Renal cortex interstitium (tissue), 11 donors: Measurements from ENCODE around the gene TUBE1. TPM values are rescaled to one million over a fixed set of nuclear protein-coding genes. Genes with fewer than 3 reads are reported as not detected.
"Not testable (repeated sequence)": the region's sequence is repeated elsewhere in the genome, so short reads cannot be mapped to it uniquely, and the experiment has no call there.

ENCODE experiments used
- DNase-seq, 11 donors: peaks; one replicate each; pipeline ENCODE4 v3.0.0-alpha.2; 2013; ENCODE audit warnings: low read depth in 9 of 11, low spot score in 4 of 11; ENCODE audit errors: extremely low read depth in 1 of 11
- polyA plus RNA-seq, 3 donors: library from polyadenylated mRNA; unstranded; fragments of 120-200 nt; gene quantifications; one replicate each; pipeline ENCODE4 v1.2.1, GENCODE V29; 2013; ENCODE audit not compliant: insufficient read length in 3 of 3

Gene TUBE1
- polyA plus RNA-seq, 3 donors, result 25.9 to 50.8 (median 32.1) TPM

DNA sequence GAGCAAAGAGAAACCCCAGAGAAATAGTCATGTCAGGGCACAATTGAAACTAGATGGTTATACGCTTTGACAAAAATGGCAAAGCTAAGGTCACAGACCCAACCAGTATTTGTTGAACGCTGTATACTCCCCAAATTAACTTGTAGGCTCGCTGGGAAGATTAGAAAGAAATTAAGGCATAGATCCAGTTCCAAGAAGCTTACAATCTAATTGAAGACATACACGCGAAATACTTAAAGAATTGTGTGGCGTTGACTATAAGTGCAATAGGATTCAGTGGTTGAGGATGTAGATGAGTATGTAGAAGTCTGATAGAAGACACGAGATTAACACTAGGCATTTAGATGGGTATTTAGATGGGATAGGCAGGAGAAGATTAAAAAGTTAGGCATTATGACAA, 634 bp upstream of the TUBE1 start:
- DNase-seq, result no peak

DNA sequence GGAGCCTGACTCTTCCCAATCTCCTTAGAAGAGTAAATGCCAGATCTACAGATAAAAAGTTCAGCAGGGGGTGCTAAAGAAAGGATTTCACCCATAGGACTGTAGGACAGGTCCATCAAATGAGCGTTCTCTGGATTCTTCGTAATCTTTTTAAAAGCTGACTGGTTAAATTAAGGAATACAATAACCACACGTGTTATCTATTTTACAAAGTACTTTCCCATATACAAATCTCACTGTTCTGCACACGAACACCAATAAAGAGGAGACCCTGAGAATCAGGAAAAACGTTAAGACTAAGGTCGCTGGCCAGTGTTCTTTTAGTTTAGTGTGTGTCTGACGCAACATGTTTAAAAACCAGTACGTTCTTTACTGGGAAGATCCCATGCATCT, 542 bp downstream of the TUBE1 start:
- peak in 8 of 11 donors; percentile 16 to 48 (median 34) for DNase-seq

DNA sequence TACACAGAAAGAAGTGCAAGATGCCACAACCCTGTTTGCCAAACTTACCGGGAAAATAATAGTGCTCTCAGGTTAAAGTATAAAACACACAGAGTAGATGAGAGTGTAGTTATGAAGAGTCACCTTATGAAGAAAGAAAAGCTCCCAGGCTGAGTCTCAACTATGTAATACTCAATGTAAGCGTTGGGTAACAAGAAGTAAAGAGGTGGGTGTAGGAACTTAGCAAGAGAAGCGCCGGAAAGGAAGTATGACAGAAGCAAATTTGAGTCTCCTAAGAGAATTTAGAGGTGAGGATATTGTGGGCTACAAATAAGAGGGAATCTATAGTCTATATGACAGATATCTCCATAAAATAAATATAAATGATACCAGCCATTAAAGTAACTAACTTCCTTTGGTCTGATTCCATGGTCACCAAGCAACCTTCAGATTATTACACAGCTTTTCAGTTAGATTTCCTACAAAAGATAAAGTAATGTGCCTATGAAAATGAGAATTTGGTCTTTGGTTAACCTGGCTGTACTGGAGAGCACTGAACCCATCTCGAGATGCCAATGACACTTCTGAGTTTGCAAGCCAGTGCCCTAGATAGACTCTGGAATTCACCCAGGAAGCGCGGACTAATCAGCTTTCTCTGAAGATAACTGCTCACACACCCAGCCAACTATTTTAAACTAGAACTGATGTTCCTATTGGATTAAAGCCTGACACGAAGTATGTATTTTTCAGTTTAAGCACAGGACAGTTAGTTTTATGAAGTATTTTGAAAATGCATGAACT, 1.8 kb downstream of the TUBE1 start:
- no peak for DNase-seq

DNA sequence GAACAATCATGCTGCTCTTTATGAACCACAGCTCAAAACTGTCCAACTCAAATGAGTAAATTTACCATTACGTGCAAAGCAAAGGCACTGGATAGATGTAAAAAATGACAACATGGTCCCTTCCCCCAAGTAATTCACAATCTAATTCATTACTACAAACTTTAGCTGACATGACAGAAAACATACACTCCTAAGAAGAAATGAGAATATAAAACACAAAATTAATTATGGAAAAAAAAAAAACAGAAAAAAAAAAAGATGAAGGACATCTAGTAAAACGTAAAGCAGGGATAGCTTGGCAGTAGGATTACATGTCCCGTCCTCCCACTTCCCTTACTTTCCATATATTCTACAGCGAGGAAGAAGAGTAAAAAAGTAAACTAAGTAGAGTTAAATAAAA, 5.7 kb downstream of the TUBE1 start:
- DNase-seq, result no peak

DNA sequence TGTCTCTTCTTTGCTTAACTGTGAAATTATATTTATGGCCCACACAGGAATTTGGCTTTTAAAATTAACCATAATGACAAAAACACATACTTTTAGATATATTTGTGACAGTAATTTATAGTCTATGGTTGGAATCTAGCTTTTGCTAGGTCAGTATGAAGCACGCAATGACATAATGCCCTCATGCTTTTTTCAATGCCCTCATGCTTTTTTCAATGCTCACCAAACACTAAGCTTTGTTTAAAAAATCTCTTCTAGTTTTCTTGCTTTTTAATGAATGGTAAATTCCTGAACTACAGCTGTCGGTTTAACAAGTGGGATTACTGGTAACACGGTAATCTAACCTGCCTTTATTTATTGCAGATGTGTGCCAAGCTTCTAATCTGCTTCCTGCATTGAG, 20.7 kb downstream of the TUBE1 start:
- DNase-seq, result no peak

DNA sequence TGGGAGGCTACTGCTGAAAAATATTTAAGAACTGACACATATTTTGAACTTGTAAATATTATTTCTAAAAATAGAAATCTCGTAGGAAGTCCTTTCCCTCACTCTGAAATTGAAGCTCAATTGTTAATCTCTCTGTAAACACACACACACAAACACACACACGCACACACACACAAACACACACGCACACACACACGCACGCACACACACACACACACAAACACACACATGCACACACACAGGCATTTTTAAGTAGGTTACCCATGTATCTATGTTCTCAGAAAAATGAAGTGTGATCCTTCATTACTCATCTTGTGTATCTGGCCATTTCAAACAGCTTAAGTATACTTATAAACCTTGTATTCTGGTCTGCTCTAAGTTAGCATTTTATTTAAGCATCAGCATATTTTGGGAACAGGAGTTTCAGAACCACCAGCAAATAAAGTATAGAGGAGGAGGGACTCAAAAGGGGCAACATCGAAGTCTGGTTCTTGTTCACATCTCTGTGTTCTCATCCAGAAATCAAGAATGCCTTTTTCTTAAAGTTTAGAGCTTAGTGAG, 21.8 kb downstream of the TUBE1 start:
- DNase-seq, result no peak

DNA sequence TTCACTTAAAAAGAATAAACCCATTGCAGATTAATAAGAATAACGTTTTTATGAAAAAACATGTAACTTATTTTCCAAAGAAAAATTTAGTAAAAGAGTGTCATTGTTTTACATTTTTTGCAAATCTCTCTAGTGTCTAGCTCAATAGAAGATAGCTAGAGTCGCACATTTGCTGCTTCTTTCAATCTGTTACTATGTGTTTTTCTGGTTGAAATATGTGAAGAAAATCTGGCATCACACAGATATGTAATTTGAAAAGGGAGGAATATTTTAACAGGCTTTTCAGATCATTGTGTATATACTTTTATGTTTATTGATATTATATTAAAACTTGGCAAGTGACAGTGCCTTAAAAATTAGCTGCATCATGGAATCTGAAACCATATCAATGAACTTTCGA, 24.3 kb downstream of the TUBE1 start:
- DNase-seq, result no peak

DNA sequence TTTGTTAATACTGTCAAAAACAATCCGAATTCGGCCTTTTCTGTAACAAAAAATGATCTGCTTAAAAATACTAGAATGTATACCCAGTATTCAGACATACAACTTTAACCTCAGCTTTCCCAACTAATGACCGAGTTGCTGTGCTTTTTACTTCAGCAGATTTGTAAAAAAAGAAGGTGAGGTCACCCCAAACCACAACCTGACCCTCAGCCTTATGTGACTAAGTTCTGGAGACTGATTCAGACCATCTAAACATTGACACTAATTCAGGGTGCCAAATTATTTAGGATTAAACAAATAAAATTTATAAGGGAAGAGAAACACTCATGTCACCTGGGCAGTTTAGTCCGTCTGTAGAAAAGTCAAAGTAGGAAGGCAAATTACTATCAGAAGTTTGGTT, 25.7 kb downstream of the TUBE1 start:
- DNase-seq, result no peak

DNA sequence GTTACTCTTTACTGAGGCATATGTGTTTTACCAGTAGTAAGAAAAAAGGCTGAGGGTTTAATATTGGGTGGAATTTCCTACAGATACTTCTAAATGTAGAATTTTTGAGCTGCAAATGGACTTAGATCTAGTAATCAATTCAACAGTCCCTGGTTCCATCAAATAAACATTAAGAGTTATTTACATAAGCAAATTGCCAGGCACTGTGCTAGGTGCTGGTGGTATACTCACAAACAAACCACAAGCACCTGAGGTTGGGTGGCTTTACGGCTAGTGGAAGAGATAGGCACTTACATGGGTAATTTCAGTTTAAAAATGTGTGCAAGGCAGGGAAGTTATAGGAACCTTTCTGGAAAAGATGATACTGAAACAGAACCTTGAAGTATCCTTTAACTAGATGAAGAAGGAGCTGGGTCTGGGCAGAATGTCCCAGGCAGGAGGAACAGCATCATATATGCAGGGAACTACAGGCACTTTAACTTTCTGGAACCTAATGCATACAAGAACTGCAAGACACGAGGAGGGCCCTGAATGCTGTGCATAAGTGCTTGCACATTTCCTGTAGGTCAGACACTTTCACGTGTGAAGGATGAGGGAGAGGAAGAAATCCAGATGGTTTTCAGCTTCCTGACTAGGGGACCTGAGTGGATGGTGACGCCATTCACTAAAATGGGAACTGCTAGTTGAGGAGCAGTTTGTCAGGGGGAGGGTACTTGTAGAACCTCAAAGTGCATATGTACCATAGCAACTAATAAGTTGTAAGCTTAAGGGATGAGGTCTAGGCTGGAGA, 28.8 kb downstream of the TUBE1 start:
- no peak for DNase-seq

DNA sequence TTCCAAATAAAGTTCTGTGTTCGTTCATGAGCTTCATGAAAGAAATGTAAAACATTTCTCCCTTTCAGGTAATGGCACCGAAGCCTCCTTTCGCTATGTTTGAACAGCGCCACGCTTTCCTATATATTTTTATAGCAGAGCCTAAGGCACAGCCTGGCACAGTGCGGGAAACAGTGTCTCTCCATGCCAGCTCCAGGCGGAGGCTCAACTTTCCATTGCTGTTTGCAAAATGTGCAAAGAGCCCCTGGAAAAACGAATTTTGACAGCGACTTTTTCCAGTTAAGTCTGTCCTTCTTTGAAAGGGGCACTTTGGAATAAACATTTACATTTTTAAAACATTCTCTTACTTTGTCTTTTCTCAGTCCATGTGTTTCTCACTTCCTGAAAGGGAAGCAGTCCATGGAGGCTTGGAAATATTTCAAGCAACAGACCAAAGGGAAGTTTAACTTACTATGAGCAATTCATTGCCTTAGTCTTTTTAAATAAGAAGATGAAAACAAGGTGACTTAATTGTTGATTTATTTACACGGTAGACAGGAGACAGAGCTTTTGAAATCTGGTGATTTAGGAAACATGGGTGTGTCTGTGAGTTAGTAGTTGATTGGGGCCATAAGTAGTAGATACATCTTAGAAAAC, 32.6 kb downstream of the TUBE1 start:
- DNase-seq, result no peak

DNA sequence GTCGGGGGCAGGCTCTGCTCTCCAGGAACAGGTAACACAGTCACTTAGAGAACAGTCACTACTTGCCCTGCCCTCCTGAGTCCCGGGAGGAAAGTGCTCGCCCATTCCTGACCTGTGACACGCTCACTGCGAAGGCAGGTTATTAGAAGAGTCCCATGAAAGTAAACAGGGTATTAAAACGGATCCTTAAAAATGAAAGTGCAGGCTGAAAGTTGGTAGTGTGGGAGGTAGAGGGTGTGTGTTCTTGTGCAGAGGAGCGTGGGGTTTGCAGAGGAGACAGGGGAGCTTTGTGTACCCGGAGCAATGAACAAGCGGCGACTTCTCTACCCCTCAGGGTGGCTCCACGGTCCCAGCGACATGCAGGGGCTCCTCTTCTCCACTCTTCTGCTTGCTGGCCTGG, 33.3 kb downstream of the TUBE1 start, which contains the start of gene CCN6:
CCN6 (plus strand) TSS at position 104 of the 400 bp plus-strand sequence; CDS start at position 358, 254 bp downstream.
- DNase-seq, result no peak

DNA sequence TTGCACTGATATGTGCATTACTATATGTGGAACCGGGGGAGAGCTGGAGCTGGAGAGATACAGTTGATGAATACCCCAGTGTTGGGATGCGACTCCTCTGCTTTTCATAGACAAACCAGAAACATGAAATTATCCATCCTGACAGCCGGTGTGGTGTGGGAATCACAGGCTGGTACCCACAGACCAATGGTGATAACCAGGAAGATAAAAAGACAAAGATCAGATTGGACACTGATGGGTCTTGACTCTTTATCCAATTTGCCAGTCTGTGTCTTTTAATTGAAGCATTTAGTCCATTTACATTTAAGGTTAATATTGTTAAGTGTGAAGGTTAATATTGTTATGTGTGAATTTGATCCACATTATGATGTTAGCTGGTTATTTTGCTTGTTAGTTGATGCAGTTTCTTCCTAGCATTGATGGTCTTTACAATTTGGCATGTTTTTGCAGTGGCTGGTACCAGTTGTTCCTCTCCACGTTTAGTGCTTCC, 36.0 kb downstream of the TUBE1 start:
- DNase-seq, result not testable (repeated sequence)

DNA sequence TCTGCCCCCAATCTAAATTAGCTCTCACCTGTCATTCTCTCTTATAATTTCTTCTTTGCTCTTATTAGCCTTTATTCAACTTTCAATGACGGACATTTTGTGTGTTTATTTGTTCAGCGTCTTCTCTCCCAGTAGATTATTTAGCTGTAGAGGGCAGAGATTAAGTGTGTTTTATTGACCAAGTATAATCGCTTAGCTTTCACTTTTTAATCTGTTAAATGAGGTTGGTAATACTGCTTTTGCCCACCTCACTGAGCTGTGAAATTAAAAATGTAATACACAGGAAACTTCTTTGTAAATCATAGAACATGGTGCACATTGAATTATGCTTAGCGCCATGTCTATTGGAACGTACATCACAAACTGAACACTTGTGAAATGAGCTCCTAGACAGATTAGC, 36.9 kb downstream of the TUBE1 start:
- DNase-seq, result no peak

DNA sequence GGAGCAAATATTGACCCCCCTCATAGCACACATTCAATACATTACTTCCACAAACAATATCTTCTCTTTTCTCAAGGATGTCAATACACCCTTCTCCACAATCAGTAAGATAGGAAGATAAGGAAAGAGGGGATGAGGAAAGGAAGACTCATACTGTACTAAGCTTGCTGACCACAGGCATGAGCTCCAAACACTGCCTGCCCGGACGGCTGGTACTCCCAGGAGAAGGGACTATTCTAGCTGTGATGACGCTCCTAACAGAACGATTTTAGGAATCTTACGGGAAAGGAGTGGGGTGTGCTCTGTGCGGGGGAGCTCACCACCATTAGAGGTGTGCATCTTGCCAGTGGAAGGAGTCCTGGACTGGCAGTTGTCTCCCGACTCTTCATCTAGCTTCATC, 37.3 kb downstream of the TUBE1 start:
- no peak for DNase-seq

DNA sequence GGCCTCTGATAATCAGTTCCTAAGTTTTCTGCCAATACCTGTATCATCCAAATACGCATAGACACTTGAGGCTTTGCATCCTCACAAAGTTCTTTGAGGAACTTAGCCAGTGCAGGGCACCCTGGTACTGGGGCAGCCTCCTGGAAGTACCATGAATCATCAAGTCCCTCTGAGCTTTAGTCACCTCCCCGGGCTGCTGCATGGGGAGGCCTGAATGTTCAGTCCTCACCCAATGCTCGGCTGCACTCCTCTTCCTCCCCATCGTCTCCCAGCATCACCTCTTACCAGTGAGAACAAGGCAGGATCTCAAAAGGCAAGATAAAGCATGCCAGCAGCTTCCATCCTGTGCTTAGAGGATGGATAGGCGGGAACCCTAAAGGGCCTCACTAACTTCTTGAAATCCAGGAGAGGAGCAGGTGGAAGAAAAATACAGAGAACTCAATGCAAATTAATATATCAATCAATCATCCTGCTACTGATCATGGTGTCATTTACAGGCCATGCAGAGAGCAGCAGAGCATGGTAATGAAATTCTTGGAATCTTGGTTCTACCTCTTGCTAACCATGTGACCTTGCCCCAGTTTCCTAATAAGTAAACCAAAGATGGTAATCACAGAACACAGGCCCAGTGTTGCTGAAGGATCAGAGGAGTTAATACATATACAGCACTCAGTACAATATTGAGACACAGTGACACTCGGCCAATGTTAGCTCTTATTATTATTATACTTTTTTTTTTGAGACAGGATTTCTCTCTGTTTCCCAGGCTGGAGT, 38.1 kb downstream of the TUBE1 start:
- DNase-seq, result peak in 1 of 11 donors; percentile 46

DNA sequence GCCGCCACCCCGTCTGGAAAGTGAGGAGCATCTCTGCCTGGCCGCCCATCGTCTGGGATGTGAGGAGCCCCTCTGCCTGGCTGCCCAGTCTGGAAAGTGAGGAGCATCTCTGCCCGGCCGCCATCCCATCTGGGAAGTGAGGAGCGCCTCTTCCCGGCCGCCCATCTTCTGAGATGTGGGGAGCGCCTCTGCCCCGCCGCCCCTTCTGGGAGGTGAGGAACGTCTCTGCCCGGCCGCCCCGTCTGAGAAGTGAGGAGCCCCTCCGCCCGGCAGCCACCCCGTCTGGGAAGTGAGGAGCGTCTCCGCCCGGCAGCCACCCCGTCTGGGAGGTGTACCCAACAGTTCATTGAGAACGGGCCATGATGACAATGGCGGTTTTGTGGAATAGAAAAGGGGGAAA, 39.8 kb downstream of the TUBE1 start:
- not testable (repeated sequence) for DNase-seq

DNA sequence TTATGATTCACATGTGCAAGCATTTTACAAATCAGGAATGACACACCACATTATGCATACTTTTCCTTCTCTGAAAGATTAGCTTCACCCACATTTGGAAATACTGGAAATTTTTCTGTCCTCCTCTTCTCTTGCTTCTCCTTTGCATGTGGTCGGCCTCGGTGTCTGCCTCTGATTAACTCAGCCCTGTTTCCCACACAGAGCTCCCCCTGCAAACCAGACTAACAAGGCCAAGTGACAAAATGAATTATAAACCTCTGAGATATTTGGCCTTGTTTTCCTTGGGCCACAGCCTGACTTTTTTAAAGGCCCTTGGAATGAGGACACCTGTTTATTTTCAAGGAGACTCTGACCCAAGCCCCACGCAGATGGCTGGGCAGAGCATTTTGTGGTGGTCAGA, 42.4 kb downstream of the TUBE1 start:
- peak in 4 of 11 donors; percentile 29 to 54 (median 42) for DNase-seq

DNA sequence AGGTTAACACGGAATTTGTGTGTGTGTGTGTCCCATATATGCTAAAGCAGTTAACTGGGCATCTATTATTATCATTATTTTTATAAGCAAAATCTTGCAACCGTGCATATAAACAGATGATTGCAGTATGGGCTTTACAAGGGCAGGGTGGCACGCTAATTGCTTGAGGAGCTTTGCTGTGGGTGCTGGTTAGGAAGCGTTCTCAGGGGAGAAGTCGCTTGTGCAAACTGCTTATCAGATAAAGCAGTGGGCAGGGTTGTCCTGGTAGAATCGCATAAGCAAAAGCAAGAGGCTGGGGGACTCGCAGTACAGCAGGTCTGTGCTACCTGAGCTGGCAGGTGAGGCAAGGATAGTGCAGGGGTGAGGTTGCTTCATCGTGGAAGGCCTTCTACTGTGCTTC, 43.1 kb downstream of the TUBE1 start:
- no peak for DNase-seq
